ENCODE results near the gene FRA10AC1.

DNA sequence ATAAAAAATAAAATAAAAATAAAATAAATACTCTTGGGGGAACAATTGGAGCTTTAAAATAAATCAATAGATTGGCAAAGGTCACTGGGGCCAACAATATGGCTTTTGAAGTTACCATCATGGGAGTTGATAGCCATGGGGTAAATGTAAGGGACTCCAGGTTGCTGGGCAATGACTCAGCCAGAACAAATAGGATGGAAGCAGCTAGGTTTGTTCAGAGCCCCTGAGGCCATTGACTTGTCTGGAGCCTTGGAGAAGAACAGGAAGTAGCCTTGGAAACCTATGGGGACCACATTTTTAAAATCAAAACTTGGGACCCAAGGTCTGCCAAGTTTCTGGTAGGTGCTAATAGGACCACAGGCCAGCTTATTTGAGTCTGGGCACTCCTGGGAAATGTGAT lies 20.2 kb upstream of the FRA10AC1 start:
- TF ChIP-seq POLR2AphosphoS5 (IDR thresholded peaks at IDR 0.05) (no peak), POLR2A (IDR thresholded peaks at IDR 0.05) (no peak), EP300 (IDR thresholded peaks at IDR 0.05; ENCODE audit: low read depth) (no peak)
- TF ChIP-seq, protein P1, sequence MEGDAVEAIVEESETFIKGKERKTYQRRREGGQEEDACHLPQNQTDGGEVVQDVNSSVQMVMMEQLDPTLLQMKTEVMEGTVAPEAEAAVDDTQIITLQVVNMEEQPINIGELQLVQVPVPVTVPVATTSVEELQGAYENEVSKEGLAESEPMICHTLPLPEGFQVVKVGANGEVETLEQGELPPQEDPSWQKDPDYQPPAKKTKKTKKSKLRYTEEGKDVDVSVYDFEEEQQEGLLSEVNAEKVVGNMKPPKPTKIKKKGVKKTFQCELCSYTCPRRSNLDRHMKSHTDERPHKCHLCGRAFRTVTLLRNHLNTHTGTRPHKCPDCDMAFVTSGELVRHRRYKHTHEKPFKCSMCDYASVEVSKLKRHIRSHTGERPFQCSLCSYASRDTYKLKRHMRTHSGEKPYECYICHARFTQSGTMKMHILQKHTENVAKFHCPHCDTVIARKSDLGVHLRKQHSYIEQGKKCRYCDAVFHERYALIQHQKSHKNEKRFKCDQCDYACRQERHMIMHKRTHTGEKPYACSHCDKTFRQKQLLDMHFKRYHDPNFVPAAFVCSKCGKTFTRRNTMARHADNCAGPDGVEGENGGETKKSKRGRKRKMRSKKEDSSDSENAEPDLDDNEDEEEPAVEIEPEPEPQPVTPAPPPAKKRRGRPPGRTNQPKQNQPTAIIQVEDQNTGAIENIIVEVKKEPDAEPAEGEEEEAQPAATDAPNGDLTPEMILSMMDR (IDR thresholded peaks at IDR 0.05): no peak

Measured in transverse colon (tissue), 4 donors.